HG02759 (cell line): ENCODE results near the gene GALNT7.

Source experiments
- ATAC-seq: cut with Tn5 transposase; IDR thresholded peaks from one replicate; pipeline ENCODE4 v1.9.1; 2021; ENCODE audit warnings: mild to moderate bottlenecking, moderate library complexity; ENCODE audit not compliant: unreplicated experiment

GALNT7 gene

GRCh38 chr4:173258866-173259265 is 90.3 kb downstream of the GALNT7 start:
- ATAC-seq: no peak

GRCh38 chr4:173259310-173259709 is 90.7 kb downstream of the GALNT7 start:
- ATAC-seq: no peak

GRCh38 chr4:173261052-173261451 is 92.4 kb downstream of the GALNT7 start:
- ATAC-seq: no peak

- no peak for ATAC-seq
These were observed 93.8 kb downstream of the GALNT7 start for GRCh38 chr4:173262375-173262774.

- peak; percentile 22 for ATAC-seq
These were observed 95.6 kb downstream of the GALNT7 start for GRCh38 chr4:173264245-173264644.

GRCh38 chr4:173264684-173265185 is 96.1 kb downstream of the GALNT7 start:
- peak; percentile 93 for ATAC-seq

GRCh38 chr4:173265751-173266150 is 97.1 kb downstream of the GALNT7 start:
- ATAC-seq: no peak

- no peak for ATAC-seq
These were observed 99.1 kb downstream of the GALNT7 start for GRCh38 chr4:173267711-173268110.

- ATAC-seq: no peak
These were observed 100.7 kb downstream of the GALNT7 start for GRCh38 chr4:173269280-173269679.

- no peak for ATAC-seq
These were observed 101.9 kb downstream of the GALNT7 start for GRCh38 chr4:173270312-173271027.

GRCh38 chr4:173272314-173272713 is 103.7 kb downstream of the GALNT7 start:
- ATAC-seq: no peak

- no peak for ATAC-seq
These were observed 104.4 kb downstream of the GALNT7 start for GRCh38 chr4:173272996-173273395.

- ATAC-seq: no peak
These were observed 105.3 kb downstream of the GALNT7 start for GRCh38 chr4:173273941-173274340.

GRCh38 chr4:173274744-173275143 is 106.1 kb downstream of the GALNT7 start:
- ATAC-seq: no peak

GRCh38 chr4:173275150-173275549 is 106.5 kb downstream of the GALNT7 start:
- no peak for ATAC-seq

GRCh38 chr4:173277340-173277739 is 108.7 kb downstream of the GALNT7 start:
- ATAC-seq: no peak

GRCh38 chr4:173280998-173281397 is 112.4 kb downstream of the GALNT7 start:
- no peak for ATAC-seq

- ATAC-seq: no peak
These were observed 113.0 kb downstream of the GALNT7 start for GRCh38 chr4:173281406-173282255.

GRCh38 chr4:173282256-173282562 is 113.6 kb downstream of the GALNT7 start:
- ATAC-seq: no peak

- ATAC-seq: no peak
These were observed 114.0 kb downstream of the GALNT7 start for GRCh38 chr4:173282626-173283025.

- ATAC-seq: no peak
These were observed 115.9 kb downstream of the GALNT7 start for GRCh38 chr4:173284463-173284862.

- no peak for ATAC-seq
These were observed 118.9 kb downstream of the GALNT7 start for GRCh38 chr4:173287486-173287885.
